ENCODE results near the gene TMEM196.
"Not testable (repeated sequence)": the region's sequence is repeated elsewhere in the genome, so short reads cannot be mapped to it uniquely, and the experiment has no call there.

Gene TMEM196

DNA sequence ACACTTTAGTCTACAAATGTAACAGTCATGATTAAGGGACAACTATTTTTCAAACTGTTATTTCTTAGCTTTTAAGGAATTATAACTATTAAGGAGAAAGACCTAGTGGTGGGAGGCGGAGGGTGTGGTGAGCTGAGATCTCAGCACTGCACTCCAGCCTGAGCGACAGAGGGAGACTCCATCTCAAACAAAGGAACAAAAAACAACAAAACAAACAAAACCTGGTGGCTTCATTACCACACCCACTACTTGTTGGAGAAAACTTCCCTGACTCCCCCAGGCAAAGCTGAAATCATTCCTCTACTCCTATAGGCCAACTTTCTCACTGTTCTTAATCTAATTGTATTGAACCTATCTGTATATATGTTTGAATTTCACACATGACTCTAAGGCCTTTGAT lies 67.8 kb downstream of the TMEM196 start:
- no peak for DNase-seq

DNA sequence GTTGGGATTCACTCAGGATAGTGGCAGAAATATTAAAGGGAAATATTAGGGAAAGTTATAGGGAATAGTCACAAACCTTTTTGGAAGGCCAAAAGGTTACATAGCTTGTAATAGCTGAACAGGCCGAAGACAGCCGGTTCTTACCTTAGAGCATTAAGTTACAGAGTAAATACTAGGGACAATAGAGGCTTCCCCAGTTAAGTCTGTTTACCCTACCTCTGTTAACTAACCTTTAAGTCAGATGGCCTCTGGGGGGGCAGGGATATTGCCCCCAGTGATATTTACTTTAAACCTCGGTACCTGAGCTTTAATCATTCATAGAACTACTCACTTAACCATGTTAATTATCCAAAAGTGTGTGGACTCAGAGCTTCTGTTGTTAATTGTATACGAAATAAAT lies 71.9 kb downstream of the TMEM196 start:
- no peak for DNase-seq

GRCh38 chr7:19700936-19701335 lies 72.5 kb downstream of the TMEM196 start:
- no peak for DNase-seq

GRCh38 chr7:19698331-19698730 lies 75.1 kb downstream of the TMEM196 start:
- DNase-seq, result no peak

DNA sequence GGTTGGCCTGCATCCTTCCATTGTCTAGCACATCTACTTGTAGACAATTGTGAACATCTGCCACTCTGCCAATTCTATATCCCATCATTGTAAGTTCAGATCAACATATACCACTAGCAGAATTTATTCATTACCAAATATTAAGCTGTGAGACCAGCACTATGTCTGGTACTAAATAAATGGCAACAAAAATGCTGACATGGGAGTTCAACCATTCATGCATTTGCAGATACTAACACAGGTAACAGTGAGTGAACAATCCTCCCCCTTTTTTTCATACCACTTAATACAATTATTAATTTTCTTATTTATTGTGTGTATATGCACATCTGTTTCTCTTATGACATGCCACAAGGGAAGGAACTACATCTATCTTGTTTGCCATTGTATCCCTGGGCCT lies 76.5 kb downstream of the TMEM196 start:
- DNase-seq, result no peak

GRCh38 chr7:19692111-19692828 lies 81.1 kb downstream of the TMEM196 start:
- no peak for DNase-seq

GRCh38 chr7:19690736-19691135 lies 82.7 kb downstream of the TMEM196 start:
- DNase-seq, result no peak

- DNase-seq, result not testable (repeated sequence)
Measured at GRCh38 chr7:19689130-19689529, 84.3 kb downstream of the TMEM196 start.

GRCh38 chr7:19681596-19681995 lies 91.8 kb downstream of the TMEM196 start:
- no peak for DNase-seq

GRCh38 chr7:19677180-19677579 lies 96.2 kb downstream of the TMEM196 start:
- no peak for DNase-seq

- no peak for DNase-seq
Measured at GRCh38 chr7:19675816-19676215, 97.6 kb downstream of the TMEM196 start.

DNA sequence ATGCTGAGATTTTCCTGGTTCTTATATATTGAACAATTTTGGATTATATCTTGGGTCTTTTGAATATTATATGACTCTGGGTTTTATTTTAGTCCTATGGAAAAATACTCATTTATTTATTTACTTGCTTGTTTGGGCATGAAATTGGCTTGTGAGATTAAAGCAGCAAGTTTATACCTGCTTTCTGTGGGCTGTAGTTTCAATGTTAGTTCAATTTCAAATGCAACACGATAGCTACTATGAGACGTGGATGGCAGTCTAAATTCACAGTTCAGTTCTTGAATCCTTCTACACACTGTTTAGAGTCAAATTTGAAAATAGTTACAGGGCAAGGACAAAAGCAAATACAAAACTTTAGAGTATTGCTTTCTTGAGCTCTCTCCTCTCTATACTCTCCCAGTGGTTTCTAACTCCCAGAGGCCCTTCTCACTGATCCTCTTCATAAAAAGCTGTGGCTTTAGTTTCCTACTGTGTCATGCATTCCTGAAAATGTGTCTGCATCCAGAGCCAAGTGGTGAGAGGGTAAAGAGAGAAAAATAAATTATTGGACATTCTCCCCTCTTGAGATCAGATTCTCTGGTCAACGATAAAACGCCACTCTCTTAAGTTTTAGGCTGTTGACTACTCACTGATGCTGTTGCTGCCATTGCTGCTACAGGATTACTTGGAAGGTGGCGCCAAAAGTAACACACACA lies 99.0 kb downstream of the TMEM196 start:
- no peak for DNase-seq

DNA sequence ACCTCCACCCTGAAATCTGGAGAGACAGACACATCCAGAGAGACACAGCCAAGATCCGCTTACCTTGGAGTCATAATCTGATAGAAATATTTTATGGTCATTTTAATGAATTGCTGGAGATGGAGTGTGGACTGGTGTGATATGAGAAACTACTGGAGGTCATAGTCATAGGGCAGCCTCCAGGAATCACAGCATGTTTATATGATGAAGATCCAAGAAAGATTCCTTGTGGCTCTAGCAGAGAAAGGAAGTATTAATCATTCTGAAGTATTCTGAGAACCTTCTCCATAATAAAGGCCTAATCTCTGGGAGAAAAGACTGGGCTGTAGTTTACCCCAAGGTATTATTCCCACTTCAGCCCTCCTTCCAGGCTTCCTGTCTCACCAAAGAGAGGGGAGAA lies 102.6 kb downstream of the TMEM196 start:
- DNase-seq, result no peak

Measured in right hindlimb (tissue), 1 donor.